M059J (cell line): Measurements from ENCODE around the gene TESK2. TPM values are rescaled to one million over a fixed set of nuclear protein-coding genes. Genes with fewer than 3 reads are reported as not detected.

Source experiments
- DNase-seq: peaks from one replicate; pipeline ENCODE4 v3.0.0-alpha.2; 2012; ENCODE audit warnings: low read depth
- total RNA-seq: library from RNA; depleted of rRNA; stranded (reverse); fragments of >200 nt; shearing (Covaris generic); gene quantifications from 2 replicates; pipeline ENCODE4 v1.2.3, GENCODE V29; 2014; rRNA removed

TESK2 gene
- total RNA-seq, 1 experiment from 2014 or later: 3.4 TPM

DNA sequence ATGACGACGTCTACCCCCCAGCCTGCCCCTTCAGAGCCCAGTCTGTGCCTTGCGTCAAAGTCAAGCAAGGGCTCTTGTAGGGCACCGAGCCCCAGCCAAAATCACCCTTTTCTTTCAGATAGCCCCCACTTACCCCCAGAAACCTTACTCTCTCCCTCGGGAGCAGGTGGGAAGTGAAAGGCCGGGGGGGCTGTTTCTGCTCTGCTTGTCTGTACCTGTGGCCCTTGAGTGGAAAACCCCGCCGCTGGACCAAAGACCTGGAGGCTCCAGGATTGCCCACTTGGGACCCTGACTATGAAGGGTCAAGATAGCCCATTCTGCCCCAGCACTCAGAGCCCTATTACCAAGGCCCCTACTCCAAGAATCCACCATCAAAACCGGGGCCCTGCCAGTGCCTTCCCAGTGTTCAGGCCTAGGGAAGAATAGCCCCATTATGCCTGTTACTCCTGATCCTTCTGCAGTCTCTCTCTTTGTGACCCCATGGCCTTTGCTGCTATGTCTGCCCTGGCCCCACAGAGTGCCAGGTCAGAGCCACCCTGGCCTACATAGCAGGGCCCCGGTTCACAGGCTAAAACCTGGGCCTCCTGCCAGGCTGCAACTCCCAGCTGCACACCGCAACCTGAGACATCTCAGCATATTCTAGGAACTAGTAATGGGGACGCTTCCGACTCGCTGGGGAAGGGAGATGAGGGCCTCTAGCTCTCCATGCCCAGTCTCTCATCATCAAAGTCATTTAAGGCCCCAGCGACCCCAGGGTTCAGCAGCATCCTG lies 186.5 kb downstream of the TESK2 start:
- DNase-seq: peak; percentile 37

- peak; percentile 97 for DNase-seq
These were observed 187.2 kb downstream of the TESK2 start for GRCh38 chr1:45303520-45304310.

DNA sequence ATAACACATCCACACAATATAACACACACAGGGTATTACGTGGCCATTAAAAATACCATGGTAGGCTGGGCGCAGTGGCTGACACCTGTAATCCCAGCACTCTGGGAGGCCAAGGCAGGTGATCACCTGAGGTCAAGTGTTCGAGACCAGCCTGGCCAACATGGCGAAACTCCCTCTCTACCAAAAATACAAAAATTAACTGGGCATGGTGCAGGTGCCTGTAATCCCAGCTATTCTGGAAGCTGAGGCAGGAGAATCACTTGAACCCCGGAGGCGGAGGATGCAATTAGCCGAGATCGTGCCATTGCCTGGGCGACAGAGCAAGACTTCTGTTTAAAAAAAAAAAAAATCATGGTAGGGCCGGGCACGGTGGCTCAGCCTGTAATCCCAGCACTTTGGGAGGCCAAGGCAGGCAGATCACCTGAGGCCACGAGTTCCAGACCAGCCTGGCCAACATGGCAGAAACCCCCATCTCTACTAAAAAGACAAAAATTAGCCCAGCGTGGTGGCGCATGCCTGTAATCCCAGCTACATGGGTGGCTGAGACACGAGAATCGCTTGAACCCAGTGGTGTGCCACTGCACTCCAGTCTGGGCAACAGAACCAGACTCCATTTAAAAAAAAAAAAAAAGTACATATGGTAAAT lies 188.3 kb downstream of the TESK2 start:
- no peak for DNase-seq

DNA sequence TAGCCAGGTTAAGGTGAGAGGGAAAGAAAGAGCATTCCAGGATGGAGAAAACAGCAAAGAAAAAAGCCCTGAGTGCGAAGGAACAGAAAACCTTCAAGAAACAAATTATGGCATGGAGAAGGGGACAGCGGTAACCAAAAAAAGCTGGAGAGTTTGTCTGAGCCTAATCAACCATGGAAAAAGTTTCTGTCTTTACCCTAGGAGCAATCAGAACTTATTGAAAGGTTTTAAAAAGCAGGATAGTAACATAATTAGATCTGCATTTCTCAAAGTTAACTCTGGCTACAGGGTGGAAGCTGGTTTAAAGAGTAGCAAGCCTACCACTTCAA lies 190.3 kb downstream of the TESK2 start:
- DNase-seq: no peak

- peak; percentile 73 for DNase-seq
These were observed 190.8 kb downstream of the TESK2 start for GRCh38 chr1:45299981-45300668.

GRCh38 chr1:45299296-45299695 lies 191.7 kb downstream of the TESK2 start:
- no peak for DNase-seq

- no peak for DNase-seq
These were observed 193.2 kb downstream of the TESK2 start for GRCh38 chr1:45297666-45298356.

Other genes starting within 250 kb of the TESK2 start
- not detected in 2 replicates for gene HPDL, start 164.3 kb downstream of the TESK2 start, total RNA-seq
- 19.2 and 20.9 TPM in 2 replicates for gene TOE1, start 151.0 kb downstream of the TESK2 start, total RNA-seq
- gene MUTYH, start 150.7 kb downstream of the TESK2 start, total RNA-seq: 7.2 and 17.1 TPM in 2 replicates
- gene CCDC163, start 8.9 kb upstream of the TESK2 start, total RNA-seq: 2.9 and 4.9 TPM in 2 replicates
- gene MMACHC, start 9.1 kb upstream of the TESK2 start, total RNA-seq: 6.1 and 8.3 TPM in 2 replicates
- gene PRDX1, start 30.7 kb upstream of the TESK2 start, total RNA-seq: 826 and 917 TPM in 2 replicates
- gene AKR1A1, start 59.7 kb upstream of the TESK2 start, total RNA-seq: 71.2 and 88.4 TPM in 2 replicates
- 104 and 120 TPM in 2 replicates for gene NASP, start 92.9 kb upstream of the TESK2 start, total RNA-seq
- gene CCDC17, start 132.9 kb upstream of the TESK2 start, total RNA-seq: 0.10 TPM in 2 replicates
- 140 and 145 TPM in 2 replicates for gene GPBP1L1, start 195.4 kb upstream of the TESK2 start, total RNA-seq
- gene TMEM69, start 197.0 kb upstream of the TESK2 start, total RNA-seq: 35.8 and 37.6 TPM in 2 replicates